ENCODE data around the gene AKAP3.

AKAP3 gene

GRCh38 chr12:4648501-4649357 is at the start of gene AKAP3, which contains the start of gene NDUFA9:
Gene AKAP3 (minus strand): TSS chr12:4649051. CDS start chr12:4638196, 10,855 bp downstream.
Gene NDUFA9 (plus strand): TSS chr12:4649114. CDS start chr12:4649127, 13 bp downstream.
- DNase-seq (ENCODE audit: low spot score): peak; percentile 77

- DNase-seq (ENCODE audit: low spot score): no peak
These were observed 41.9 kb upstream of the AKAP3 start for GRCh38 chr12:4690760-4691159.

- no peak for DNase-seq (ENCODE audit: low spot score)
These were observed 36.5 kb upstream of the AKAP3 start for GRCh38 chr12:4685317-4685716.

- no peak for DNase-seq (ENCODE audit: low spot score)
These were observed 32.9 kb upstream of the AKAP3 start for GRCh38 chr12:4681732-4682131.

GRCh38 chr12:4679711-4680110 is 30.9 kb upstream of the AKAP3 start:
- no peak for DNase-seq (ENCODE audit: low spot score)

- DNase-seq (ENCODE audit: low spot score): no peak
These were observed 16.4 kb upstream of the AKAP3 start for GRCh38 chr12:4665236-4665635.

GRCh38 chr12:4663971-4664505 is 15.2 kb upstream of the AKAP3 start:
- peak; percentile 57 for DNase-seq (ENCODE audit: low spot score)

- no peak for DNase-seq (ENCODE audit: low spot score)
These were observed 4.8 kb upstream of the AKAP3 start for GRCh38 chr12:4653691-4654090.

GRCh38 chr12:4653257-4653656 is 4.4 kb upstream of the AKAP3 start:
- no peak for DNase-seq (ENCODE audit: low spot score)

GRCh38 chr12:4649358-4649661 is 459 bp upstream of the AKAP3 start:
- DNase-seq (ENCODE audit: low spot score): no peak

- DNase-seq (ENCODE audit: low spot score): no peak
These were observed 749 bp downstream of the AKAP3 start for GRCh38 chr12:4648104-4648500.

- no peak for DNase-seq (ENCODE audit: low spot score)
These were observed 3.8 kb downstream of the AKAP3 start for GRCh38 chr12:4645023-4645422.

- DNase-seq (ENCODE audit: low spot score): no peak
These were observed 5.1 kb downstream of the AKAP3 start for GRCh38 chr12:4643747-4644146.

- DNase-seq (ENCODE audit: low spot score): no peak
These were observed 18.6 kb downstream of the AKAP3 start for GRCh38 chr12:4630262-4630661.

GRCh38 chr12:4628406-4628805 is 20.4 kb downstream of the AKAP3 start:
- DNase-seq (ENCODE audit: low spot score): no peak

- DNase-seq (ENCODE audit: low spot score): no peak
These were observed 22.3 kb downstream of the AKAP3 start for GRCh38 chr12:4626543-4626942.

- DNase-seq (ENCODE audit: low spot score): no peak
These were observed 27.3 kb downstream of the AKAP3 start for GRCh38 chr12:4621511-4621910.

- DNase-seq (ENCODE audit: low spot score): no peak
These were observed 33.2 kb downstream of the AKAP3 start for GRCh38 chr12:4615667-4616066.

GRCh38 chr12:4610481-4610880 is 38.4 kb downstream of the AKAP3 start:
- no peak for DNase-seq (ENCODE audit: low spot score)

GRCh38 chr12:4609071-4609470 is 39.8 kb downstream of the AKAP3 start:
- no peak for DNase-seq (ENCODE audit: low spot score)

- no peak for DNase-seq (ENCODE audit: low spot score)
These were observed 41.8 kb downstream of the AKAP3 start for GRCh38 chr12:4607056-4607455.

- peak; percentile 73 for DNase-seq (ENCODE audit: low spot score)
These were observed 44.1 kb downstream of the AKAP3 start for GRCh38 chr12:4604684-4605193.

- DNase-seq (ENCODE audit: low spot score): no peak
These were observed 44.9 kb downstream of the AKAP3 start for GRCh38 chr12:4603946-4604345.

- no peak for DNase-seq (ENCODE audit: low spot score)
These were observed 45.4 kb downstream of the AKAP3 start for GRCh38 chr12:4603421-4603820.

Measured in hepatic stellate cell (primary cell).